Fibroblast of villous mesenchyme (primary cell): ENCODE measurements around the gene CEBPB. TPM values are rescaled to one million over a fixed set of nuclear protein-coding genes. Genes with fewer than 3 reads are reported as not detected.

Experiments
- DNase-seq: peaks from one replicate; pipeline ENCODE4 v3.0.0-alpha.2; 2010; ENCODE audit warnings: low read depth
- H3K4me3 ChIP-seq: 2 replicates; pipeline ENCODE4 v1.5.1; 2011; ENCODE audit warnings: low read depth, mild to moderate bottlenecking, low read length
- total RNA-seq: library from RNA; depleted of rRNA; stranded (reverse); fragments of >200 nt; gene quantifications from 2 replicates; pipeline ENCODE4 v1.2.3, GENCODE V29; 2012
- TF ChIP-seq, protein P1 (sequence below): IDR thresholded peaks from 2 replicates; pipeline ENCODE4 v1.5.1; 2012; ENCODE audit warnings: low read depth, mild to moderate bottlenecking, low read length; ENCODE audit not compliant: insufficient read depth

CEBPB gene
- total RNA-seq, 1 donor, result 70.4 TPM

- DNase-seq, result no peak
- TF ChIP-seq, protein P1, sequence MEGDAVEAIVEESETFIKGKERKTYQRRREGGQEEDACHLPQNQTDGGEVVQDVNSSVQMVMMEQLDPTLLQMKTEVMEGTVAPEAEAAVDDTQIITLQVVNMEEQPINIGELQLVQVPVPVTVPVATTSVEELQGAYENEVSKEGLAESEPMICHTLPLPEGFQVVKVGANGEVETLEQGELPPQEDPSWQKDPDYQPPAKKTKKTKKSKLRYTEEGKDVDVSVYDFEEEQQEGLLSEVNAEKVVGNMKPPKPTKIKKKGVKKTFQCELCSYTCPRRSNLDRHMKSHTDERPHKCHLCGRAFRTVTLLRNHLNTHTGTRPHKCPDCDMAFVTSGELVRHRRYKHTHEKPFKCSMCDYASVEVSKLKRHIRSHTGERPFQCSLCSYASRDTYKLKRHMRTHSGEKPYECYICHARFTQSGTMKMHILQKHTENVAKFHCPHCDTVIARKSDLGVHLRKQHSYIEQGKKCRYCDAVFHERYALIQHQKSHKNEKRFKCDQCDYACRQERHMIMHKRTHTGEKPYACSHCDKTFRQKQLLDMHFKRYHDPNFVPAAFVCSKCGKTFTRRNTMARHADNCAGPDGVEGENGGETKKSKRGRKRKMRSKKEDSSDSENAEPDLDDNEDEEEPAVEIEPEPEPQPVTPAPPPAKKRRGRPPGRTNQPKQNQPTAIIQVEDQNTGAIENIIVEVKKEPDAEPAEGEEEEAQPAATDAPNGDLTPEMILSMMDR, result no peak
- H3K4me3 ChIP-seq, result no peak overlapping the region
Measured at GRCh38 chr20:50242178-50242514, 51.5 kb downstream of the CEBPB start.

Other genes with a start within 250 kb of the CEBPB start
- gene SNAI1, start 207.8 kb upstream of the CEBPB start, total RNA-seq, result 1.3 TPM in 2 replicates
- 88.1 and 90.2 TPM in 2 replicates for gene UBE2V1, start 77.7 kb upstream of the CEBPB start, total RNA-seq
- gene PEDS1, start 37.1 kb upstream of the CEBPB start, total RNA-seq, result 25.9 and 27.7 TPM in 2 replicates